HG03354 (cell line): ENCODE results near the gene RGS9.

Experiments
- ATAC-seq: cut with Tn5 transposase; IDR thresholded peaks from one replicate; pipeline ENCODE4 v1.9.1; 2021; ENCODE audit warnings: mild to moderate bottlenecking; ENCODE audit not compliant: unreplicated experiment, poor library complexity, severe bottlenecking

Gene RGS9

DNA sequence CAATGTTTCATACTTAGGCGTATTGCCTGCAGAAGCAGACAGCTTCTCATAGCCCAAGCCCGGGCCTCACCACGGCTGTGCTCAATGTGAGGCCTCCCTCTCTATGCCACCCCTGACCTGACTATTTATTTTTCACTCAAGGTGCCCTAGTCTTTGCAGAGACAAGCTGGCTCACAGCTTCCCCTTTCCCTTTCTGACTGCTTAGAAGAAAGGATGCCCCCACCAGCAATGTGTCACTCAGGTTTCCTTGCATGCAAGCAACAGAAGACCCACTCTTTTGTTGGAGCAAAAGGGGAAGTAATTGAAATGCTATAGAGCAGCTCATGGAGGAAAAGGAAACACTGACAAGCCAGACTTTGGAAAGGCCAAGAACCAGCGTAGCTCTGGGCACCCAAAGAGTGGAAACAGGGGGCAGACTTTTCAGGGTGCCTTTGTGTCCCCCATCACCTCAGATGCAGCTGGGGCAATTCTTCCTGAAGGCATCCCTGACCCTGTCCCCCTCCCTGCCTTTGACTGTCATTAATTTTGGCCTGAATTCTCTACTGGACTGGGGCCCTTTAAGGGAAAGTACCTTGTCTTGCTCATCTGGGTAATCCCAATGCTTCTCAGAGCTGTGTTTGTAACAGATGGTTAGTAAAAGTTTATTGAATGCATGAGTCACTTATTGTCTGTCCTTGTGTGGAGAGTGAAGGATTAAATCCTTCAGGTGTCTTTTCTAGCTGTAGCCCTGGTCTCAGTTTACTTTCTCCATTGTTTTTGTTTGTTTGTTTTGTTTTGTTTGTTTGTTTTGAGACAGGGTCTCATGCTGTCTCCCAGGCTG is 17.8 kb downstream of the RGS9 start:
- ATAC-seq, result peak; percentile 89

DNA sequence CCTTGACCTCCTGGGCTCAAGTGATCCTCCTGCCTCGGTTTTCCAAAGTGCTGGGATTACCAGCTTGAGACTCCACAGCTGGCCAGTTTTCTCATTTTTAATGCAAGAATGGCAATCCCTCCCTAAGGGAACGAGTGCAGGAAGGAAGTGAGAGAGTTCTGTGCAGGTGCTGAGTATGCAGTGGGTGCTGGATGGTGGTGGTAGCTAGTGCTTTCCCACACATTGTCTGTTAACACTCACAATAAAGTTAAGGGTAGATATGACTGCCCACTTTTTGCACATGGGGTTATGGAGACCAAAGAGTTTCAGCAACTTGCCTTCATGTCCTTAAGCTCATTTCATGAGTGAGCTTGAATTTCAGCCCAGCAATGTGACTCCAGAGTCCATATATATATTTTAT is 18.5 kb downstream of the RGS9 start:
- peak; percentile 56 for ATAC-seq

DNA sequence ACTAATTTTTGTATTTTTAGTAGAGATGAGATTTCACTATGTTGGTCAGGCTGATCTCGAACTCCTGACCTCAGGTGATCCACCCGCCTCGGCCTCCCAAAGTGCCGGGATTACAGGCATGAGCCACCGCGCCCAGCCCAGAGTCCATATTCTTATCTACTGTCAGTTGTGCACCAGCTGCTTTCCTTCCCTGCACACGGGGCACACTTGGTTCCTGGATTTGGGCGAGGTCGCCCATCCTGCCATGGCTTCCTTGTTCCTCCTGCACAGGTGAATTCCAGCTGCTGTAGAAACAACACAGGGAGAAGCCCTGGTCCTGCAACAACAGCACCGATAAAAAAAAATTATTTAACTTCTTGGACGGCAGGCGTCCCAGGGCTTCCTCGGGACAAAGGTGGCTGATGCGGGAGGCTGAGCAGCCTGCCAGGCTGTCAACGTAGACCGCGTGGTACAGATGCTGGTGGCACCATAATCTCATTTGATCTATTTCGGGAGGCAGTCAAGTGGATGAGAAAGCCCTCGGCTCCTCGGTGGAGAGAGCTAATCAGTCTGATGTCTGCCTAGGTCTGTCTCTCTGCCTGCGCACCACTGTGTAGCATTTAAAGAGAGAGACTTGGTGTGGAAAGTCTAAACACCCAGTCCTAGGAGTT is 19.1 kb downstream of the RGS9 start:
- ATAC-seq, result no peak

DNA sequence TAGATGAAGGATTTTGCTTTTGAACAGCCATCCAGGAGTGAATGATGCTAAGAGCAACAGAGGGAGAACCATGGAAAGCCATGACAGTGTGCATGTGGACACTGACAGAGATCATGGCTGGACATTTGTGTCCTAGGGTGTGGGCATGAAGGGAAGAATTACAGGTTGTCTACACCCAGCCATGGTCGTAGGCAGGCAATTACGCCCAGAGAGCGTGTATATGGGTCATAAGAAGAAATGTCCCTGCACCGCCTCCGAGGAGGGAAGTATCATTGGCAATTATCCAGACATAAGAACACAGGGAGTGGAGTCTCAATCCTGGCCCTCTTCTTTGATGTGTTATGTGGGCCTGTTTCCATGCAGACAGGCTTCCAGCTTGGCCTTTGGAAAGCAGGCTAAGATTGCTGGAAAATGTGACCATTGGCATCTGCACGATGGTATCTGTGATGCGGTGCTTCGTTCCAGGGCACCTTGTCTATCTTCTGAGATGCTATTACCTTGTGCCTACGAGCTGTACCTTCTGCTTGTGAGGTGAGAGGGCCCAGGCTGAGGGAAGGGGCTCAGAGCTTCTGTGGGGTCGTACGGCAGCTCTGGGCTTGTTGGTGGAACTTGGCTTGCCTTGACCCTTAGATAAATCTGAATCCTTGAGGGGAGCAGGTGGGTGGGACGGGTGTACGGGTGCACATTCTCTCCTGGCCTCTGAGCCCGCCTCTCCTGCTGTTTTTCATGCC is 19.8 kb downstream of the RGS9 start:
- no peak for ATAC-seq

DNA sequence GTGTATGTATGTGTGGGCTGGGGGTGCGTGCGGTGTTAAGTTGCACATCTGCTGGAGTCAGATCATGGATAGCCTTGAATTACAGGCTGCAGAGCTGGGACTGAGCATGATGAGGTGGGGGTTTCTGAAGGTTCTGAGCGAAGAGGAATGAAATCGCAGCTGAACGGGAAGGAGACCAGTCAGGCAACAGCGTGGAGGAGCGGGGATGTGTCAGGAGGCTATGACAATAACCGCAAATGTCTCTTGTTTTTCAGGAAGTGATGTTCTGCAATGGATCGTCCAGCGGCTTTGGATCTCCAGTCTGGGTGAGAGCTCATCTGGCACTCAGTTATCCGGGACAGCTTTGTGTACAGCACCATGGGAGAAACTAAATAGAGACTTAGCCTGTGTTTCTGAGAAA is 20.9 kb downstream of the RGS9 start:
- ATAC-seq, result no peak

DNA sequence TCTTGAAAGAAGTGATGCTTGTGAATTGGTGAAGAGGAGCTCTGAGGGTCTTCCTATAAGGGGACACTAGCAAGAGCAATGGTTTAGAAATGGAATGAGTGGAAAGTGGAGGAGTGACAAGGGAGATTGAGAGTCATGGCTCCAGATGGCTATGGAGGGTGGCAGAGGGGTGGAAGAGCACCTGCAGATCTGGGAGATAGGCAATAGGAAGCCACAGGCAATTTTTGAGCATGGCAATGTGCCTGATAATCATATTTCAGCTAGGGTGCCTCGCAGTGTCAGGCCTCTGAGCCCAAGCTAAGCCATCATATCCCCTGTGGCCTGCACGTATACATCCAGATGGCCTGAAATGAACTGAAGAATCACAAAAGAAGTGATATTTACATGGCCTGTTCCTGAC is 21.5 kb downstream of the RGS9 start:
- ATAC-seq, result no peak

DNA sequence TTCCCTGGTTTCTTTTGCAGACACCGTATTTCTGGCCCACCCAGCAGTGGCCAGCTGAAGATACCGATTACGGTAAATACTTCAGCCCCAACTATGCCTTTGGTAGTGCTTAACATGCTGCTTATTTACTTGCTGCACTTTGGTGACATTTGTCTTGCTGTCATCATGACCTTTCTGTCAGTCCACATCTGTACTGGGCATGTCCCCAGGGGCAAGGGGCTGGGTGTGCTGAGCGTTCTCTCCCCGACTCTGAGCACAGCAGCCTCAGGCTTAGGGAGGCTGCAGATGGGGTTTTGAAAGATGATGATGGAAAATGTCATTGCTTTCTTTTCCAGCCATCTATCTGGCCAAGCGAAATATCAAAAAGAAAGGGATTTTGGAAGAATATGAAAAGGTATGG is 23.3 kb downstream of the RGS9 start:
- ATAC-seq, result no peak

DNA sequence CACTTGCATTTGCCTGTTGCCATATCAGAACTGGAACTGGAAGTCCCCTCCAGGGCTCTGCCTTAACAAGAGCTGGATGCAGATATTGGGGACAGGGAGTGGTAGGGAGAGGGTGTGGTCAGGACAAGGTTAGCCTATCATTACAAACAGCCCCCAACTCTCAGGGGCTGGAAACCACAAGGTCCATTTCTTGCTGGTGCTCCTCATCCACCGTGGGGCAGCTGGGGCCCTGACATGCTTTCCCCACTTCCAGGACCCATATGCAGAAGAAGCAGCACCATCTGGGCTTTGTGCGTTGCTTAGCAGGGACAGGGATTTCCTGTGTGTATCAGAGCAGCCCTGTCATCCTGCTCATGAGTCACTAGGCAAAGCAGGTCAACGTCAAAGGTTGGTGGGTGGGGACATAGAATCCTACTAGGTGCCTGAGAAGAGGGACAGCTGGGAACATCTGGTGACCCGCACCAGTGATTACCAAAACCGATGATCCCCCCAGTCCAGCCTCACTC is 26.9 kb downstream of the RGS9 start:
- peak; percentile 99 for ATAC-seq

DNA sequence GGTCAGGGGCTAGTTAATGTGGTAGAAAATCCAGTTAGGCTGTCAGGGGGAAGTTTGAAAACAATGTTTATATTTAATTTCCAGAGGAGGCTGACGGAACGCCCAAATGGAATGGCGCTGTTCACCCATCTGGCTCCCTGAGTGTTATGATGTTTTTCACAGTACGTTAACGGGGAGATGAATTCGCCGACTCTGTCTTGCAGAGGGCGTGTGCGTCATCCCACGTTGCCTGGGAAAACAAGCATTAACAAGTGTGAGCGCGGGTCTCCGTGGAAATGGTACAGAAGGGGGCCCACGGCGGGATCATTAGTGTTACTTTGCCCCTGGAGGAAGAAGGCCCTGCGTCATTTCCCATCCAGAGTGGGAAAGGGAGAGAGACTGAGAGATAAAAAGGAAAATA is 29.6 kb downstream of the RGS9 start:
- ATAC-seq, result no peak

DNA sequence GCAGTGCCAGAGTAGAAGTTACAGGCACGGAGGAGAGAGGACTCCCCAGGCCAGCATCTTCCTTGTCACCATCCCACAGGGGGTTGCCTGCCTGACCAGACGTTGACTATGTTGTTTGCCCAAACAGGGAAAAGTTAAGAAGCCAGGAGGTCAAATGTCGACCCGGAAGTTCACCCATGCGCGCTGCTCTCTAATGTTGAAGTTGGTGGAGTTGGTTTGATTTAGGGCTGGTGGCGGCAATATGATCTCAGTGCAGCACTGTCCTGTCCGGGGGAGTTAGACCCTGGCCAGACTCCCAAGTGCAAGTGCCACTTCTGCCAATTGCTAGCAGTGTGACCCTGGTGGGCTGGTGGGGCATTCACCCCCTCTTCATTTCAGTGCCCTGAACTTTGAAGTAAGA is 30.4 kb downstream of the RGS9 start:
- ATAC-seq, result no peak

DNA sequence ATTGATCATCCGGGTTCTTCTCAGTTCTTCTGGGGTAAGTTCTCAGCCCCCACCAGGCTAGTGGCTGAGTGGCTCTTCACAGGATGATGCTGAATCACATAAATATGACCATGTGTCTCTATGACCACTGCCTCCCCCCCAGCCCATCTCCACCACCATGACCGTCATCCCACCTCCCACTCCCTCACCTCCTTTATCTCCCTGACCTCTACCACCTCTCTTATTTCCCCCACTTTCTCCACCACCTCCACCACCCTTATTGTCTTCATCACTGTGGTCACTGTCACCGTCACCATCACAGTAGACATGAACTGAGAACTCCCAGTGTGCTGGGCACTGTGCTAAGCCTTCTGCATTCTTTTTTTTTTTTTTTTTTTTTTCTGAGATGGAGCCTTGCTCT is 32.5 kb downstream of the RGS9 start:
- ATAC-seq, result no peak

DNA sequence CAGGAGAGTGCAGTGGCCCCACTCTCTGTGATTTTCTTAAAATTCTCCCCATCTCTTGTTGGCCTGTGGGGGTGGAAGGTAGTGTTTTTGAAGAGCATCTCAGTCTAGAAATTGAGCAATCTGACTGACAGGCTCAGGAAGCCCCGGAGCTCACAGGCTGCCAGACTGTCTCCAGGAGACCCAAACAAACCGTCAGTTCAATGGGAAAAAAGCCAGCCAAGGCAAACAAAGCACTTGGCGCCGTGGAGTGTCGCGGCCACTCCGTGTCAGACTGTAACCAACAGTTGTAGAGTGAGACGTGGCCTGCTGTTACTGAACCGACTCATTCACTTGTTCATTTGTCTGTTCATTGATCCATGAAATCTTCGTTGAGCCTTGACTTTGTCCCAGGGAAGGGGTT is 33.7 kb downstream of the RGS9 start:
- ATAC-seq, result no peak

DNA sequence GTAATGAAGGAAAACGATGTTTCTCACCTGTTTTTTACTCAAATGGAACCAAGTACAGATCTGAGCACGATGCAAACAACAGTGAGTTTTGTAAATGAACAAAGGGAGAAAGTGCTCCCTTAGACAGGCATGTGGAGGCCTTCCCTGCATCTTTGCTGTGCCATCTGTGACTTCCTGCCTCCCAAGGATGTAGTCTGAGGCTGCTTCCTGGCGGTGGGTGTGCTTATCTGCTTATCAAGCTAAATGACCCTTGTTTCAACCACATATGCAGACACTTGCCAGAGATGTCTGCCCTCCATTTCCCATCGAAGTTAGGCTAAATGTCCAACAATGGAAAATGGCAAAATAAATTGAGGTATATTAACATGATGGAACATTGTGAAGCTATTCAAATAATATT is 34.6 kb downstream of the RGS9 start:
- no peak for ATAC-seq

DNA sequence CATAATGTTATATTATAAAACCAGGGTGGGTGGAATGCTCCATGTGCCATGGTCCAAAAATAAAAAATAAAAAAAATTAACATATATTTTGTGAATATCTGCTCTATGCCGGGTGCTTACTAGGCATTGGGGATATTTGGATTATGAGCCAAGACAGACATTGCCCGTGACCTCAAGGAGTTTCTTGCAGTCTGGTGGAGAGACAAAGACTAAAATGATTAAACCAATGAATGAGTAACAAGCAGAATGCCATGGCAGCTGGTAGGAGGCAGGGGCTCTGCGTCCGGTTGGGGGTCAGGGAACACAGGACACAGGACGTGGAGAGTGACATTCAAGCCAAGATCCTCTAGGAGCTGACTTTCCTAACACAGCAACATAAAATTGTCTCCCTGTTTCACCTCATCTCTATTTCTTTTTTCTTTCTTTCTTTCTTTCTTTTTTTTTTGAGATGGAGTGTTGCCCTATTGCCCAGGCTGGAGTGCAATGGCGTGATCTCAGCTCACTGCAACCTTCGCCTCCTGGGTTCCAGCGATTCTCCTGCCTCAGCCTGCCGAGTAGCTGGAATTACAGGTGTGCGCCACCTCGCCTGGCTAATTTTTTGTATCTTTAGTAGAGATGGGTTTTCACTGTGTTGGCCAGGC is 35.4 kb downstream of the RGS9 start:
- ATAC-seq, result no peak

DNA sequence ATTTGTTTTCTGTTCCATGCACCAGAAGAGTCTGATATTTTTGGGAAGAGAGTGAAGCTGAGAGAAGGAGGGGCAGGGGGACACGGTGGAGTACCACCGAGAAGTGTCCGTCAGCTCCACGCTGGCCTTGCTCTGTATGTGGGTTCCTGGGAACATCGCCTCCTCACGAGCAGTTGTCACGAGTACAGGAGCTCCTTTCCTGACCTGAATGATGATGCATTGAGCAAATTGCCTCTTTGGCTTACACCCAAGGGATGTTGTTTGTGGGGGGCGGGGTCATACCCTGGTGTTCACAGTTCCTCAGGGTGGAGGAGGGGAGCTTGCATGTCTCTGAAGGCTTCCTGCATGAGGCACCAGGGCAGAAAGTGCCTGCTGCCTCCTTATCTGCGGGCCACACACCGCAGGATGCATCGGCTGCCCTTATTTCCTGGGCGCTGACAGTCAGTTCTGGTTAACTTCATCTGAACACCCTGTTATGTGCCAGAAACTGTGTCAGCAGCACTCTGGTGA is 36.2 kb downstream of the RGS9 start:
- no peak for ATAC-seq

DNA sequence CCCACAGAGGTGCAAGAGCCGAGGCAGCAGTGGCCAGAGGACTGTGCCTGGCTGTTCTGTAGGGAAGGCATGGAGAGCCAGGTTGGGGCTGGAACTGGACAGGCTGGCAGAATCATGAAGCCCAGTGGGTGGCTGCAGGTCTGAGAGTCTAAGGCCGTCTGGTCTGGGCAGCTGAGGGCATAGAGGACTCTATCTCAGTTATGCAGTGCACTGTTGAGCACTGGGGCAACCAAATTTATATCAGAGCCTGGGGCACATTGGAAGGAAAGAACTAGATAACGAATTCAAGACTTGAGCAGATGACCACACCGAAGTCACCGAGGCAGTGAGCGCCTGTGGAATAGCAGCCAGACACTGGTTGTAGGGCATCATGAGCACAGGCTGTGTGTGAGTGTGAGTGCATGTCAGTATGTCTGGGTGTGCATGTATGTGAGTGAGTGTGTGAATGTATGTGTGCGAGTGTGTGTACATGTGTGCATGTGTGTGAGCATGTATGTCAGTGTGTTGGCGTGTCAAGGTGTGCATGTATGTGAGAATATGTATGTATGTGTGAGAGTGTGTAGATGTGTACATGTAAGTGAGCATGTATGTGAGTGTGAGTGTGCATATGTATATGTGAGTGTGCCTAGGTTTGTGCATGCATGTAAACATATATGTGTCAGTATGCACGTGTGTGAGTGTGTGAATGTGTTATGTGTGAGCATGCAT is 37.0 kb downstream of the RGS9 start:
- no peak for ATAC-seq

DNA sequence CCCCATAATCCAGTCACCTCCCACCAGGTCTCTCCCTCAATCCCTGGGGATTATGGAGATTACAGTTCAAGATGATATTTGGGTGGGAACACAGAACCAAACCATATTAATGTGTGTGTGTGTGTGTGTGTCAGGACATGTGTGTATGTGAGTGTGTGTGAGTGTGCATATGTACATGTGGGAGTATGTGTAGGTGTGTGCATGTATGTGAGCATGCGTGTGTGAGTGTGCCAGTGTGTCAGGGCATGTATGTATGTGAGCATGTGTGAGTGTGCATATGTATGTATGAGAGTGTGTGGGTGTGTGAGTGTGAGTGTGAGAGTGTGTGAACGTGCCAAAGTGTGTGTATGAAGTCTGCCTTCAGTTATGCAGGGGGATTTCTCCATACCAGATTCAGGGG is 37.8 kb downstream of the RGS9 start:
- ATAC-seq, result no peak

DNA sequence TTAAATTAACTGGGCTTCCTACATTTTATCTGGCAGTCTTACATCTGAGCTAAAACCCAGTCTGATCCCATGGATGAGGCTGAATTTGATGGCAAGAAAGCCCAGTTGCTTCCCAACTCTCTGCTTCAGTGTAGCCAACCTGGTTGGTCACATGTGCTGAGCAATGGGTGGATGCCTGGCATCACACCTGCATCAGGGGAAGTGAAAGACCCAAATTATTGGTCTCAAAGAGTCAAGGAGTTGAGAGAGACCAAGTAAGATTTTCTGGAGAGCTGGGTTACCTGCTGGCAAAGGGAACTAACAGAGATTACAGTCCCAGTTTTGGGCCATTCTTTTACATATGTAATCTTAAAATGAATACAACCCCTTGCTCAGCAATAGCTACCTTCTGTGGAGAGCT is 38.8 kb downstream of the RGS9 start:
- no peak for ATAC-seq

DNA sequence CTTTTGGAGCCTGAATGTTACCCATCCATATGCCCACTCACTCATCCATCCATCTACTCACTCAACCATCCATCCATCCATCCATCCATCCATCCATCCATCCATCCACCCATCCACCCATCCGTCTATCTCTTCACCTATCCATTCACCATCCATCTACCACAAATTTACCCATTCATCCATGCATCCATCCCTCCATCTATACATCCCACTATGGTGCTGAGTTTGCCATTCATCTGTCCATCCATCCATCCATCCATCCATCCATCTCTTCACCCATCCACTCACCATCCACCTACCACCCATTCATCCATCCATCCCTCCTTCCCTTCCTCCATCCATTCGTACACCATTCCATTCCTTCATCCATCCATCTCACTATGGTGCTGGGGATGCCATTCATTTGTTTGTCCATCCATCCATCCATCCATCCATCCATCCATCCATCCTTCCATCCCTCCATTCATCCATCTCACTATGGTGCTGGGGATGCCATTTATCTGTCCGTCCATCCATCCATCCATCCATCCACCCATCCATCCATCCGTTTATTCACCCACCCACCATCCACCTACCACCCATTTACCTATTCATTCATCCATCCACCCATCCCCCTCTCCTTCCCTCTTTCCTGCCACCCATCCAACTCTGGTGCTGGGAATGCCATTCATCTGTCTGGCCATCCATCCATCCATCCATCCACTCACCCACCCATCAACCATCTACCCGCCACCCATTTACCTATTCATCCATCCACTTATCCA is 39.7 kb downstream of the RGS9 start:
- no peak for ATAC-seq
